OCI-LY7 (cell line): ENCODE results near the gene FOXP1. TPM values are rescaled to one million over a fixed set of nuclear protein-coding genes. Genes with fewer than 3 reads are reported as not detected.
A peak's percentile ranks its signal among the peaks of the same experiment; 100 is the strongest.

Source experiments
- BruUV-seq: library from RNA; stranded (reverse); fragments of 400-500 nt; replicated peaks from 2 replicates; lab custom pipeline; 2021; lab: Mats Ljungman, UMichigan
- CTCF ChIA-PET: fragments of 300-600 bp; sonication (Branson Sonifier 250); formaldehyde crosslinking; loops from one replicate; lab custom pipeline; 2022; ENCODE audit warnings: antibody characterized with exemption; ENCODE audit not compliant: unreplicated experiment; lab: Charles Lee
- POLR2A ChIA-PET: fragments of 300-600 bp; sonication (Branson Sonifier 250); formaldehyde crosslinking; loops from one replicate; lab custom pipeline; 2022; ENCODE audit warnings: antibody characterized with exemption; lab: Charles Lee
- DNase-seq: peaks from one replicate; pipeline ENCODE4 v3.0.0-alpha.2; 2015; ENCODE audit warnings: low spot score
- H2AFZ ChIP-seq: fragments of 200-600 bp; sonication (generic), shearing (Covaris generic); 2 replicates; pipeline ENCODE4 v1.6.1; 2014; ENCODE audit warnings: mild to moderate bottlenecking, antibody characterized with exemption, low read length, moderate library complexity
- H3K27ac ChIP-seq: fragments of 200-600 bp; sonication (generic); 2 replicates; pipeline ENCODE4 v1.5.1; 2014; ENCODE audit warnings: mixed run types, low read depth, mild to moderate bottlenecking, moderate library complexity, low read length, inconsistent platforms; ENCODE audit not compliant: poor library complexity, severe bottlenecking
- H3K36me3 ChIP-seq: fragments of 200-600 bp; sonication (generic); 2 replicates; pipeline ENCODE4 v1.6.1; 2014; ENCODE audit warnings: mild to moderate bottlenecking, antibody characterized with exemption, low read length, moderate library complexity, mixed read lengths; ENCODE audit not compliant: insufficient read depth
- H3K4me1 ChIP-seq: fragments of 200-600 bp; sonication (generic); 2 replicates; pipeline ENCODE4 v1.5.1; 2014; ENCODE audit warnings: mild to moderate bottlenecking, low read length; ENCODE audit not compliant: insufficient read depth, poor library complexity, severe bottlenecking
- H3K4me2 ChIP-seq: fragments of 200-600 bp; sonication (generic); 2 replicates; pipeline ENCODE4 v1.6.1; 2014; ENCODE audit warnings: mild to moderate bottlenecking, low read length
- H3K4me3 ChIP-seq: fragments of 200-600 bp; sonication (generic); 2 replicates; pipeline ENCODE4 v1.5.1; 2014; ENCODE audit warnings: mild to moderate bottlenecking, low read depth, low read length; ENCODE audit not compliant: poor library complexity, severe bottlenecking
- H3K79me2 ChIP-seq: fragments of 200-600 bp; sonication (generic); 2 replicates; pipeline ENCODE4 v1.6.1; 2016; ENCODE audit warnings: low read depth, mild to moderate bottlenecking, low read length, moderate library complexity, mixed read lengths; ENCODE audit not compliant: insufficient read depth
- H3K9me2 ChIP-seq: fragments of 200-600 bp; sonication (generic); 2 replicates; pipeline ENCODE4 v1.6.1; 2016; ENCODE audit warnings: mild to moderate bottlenecking, low read length, mixed read lengths; ENCODE audit not compliant: insufficient read depth
- H3K9me3 ChIP-seq: fragments of 200-600 bp; sonication (generic); 2 replicates; pipeline ENCODE4 v1.6.1; 2014; ENCODE audit warnings: mild to moderate bottlenecking, mixed run types, low read length, mixed read lengths
- H4K20me1 ChIP-seq: fragments of 200-600 bp; sonication (generic); 2 replicates; pipeline ENCODE4 v1.6.1; 2014; ENCODE audit warnings: mild to moderate bottlenecking, antibody characterized with exemption, low read length, moderate library complexity, mixed read lengths; ENCODE audit not compliant: insufficient read depth
- CTCF ChIP-seq: fragments of 200-600 bp; sonication (generic); conservative IDR thresholded peaks from 2 replicates; pipeline ENCODE4 v1.5.1; 2014; ENCODE audit warnings: mild to moderate bottlenecking, antibody characterized with exemption, low read length, moderate library complexity, mixed read lengths
- EZH2phosphoT487 ChIP-seq: fragments of 200-600 bp; sonication (generic); IDR thresholded peaks from 2 replicates; pipeline ENCODE4 v1.6.1; 2018; ENCODE audit warnings: low read depth, borderline replicate concordance, mild to moderate bottlenecking, mixed run types, antibody characterized with exemption, low read length, moderate library complexity, mixed read lengths
- intact Hi-C: fragments of 100-400 bp; cut with micrococcal nuclease; formaldehyde crosslinking; loops from one replicate; pipeline ENCODE4 v1.10.0; 2022; ENCODE audit not compliant: unreplicated experiment
- total RNA-seq, 2 experiments: library from RNA; depleted of rRNA in 1 of 2; stranded (reverse); fragments of >200 nt in 1 of 2; shearing (Covaris generic) in 1 of 2; gene quantifications; 2 replicates each; pipeline ENCODE4 v1.2.3, GENCODE V29; 2014 to 2022

FOXP1 gene
- total RNA-seq, 2 experiments from 2014 or later = 87.3 to 151 TPM

DNA sequence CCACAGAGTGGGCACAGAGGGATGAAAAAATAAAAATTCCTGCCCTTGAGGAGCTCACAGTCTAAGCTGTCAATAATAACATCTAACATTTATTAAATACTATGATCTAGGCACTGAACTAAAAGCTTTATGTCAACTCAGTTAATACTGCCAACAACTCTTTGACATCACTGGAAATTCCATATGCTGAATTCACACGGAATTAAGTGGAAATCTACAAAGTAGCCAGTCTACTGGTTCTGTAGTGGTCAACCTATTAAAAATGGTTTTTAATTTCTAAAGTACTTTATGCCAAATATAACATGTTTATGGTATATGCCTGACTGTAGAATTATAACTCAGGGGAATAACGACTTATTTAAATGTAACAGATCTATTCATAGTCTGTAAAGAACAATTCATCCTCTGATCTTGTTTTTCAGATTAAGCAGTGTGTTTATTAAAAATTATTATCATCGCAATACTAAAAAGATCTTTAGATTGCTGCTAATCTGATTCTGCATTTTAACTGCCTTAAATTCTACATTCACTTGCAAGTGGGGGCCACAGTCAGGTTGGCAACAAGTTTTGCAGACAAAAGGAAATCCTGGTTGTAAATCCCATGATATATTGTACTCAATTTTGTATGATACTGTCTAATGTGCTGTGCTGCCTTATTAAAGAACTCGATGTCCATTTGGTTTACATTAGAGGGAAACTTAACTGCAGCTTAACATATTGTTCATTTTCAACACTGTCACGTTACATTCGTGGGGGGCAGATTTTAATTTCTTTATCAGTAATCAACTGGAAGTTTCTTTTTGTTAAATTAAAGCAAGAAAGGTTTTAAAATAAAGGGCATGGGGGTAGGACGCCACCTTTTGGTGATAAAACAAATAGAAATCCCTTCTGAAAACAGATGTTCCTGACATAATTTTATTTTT lies 2.6 kb upstream of the FOXP1 start:
- Histone ChIP-seq H3K4me1 (peaks cover 38% of the 10 kb centered on the region), H3K36me3 (no peaks in the 10 kb centered on the region), H2AFZ (no peak overlapping the region), H3K9me3 (no peaks in the 10 kb centered on the region; the same call in 1 of the 2 replicates), H3K79me2 (peaks cover 36% of the 10 kb centered on the region), H3K4me2 (peak overlapping the region; percentile 92), H3K4me3 (peak overlapping the region; percentile 90), H3K27ac (peak overlapping the region; percentile 88), H3K9me2 (no peaks in the 10 kb centered on the region), H4K20me1 (no peaks in the 10 kb centered on the region)
- ChIA-PET CTCF (interaction anchor here (1.3 kb wide), 1 partner anchor 75 kb away, joined by 5 read pairs; no protein-coding TSS in a partner anchor), POLR2A (interaction anchor here (0.7 to 2.2 kb wide), 7 partner anchors 22 to 261 kb away, joined by 3 to 7 read pairs (median 4); no protein-coding TSS in a partner anchor)
- peak; percentile 57 for DNase-seq
- intact Hi-C loops = loop anchor here (1.0 to 5.0 kb wide), 7 partner anchors 67 to 579 kb away; no protein-coding TSS in a partner anchor
- BruUV-seq = no TSS peak
- TF ChIP-seq CTCF (peak; percentile 98), EZH2phosphoT487 (no peak)

DNA sequence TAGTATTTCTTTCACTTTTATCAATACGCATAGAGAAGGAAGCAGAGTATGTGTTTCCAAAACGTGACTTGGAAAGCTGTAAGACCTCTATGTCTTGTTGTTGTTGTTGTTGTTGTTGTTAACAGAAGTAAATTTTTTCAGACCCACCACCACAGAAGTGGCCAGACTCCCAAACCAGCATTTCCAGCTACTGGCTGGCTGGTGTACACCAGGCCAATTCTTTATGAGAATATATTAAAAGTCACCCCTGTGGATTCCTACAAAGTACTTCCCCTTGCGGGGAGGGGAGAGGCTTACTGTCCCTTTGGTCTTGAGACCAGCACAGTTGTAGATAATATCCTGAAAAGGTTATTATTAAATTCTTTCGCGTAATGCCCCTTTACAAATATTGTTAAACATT lies 1.6 kb upstream of the FOXP1 start:
- H3K36me3 ChIP-seq = no peaks in the 10 kb centered on the region
- intact Hi-C loops = loop anchor here (2.0 to 5.0 kb wide), 4 partner anchors 68 to 520 kb away; no protein-coding TSS in a partner anchor
- no peaks in the 10 kb centered on the region; the same call in 1 of the 2 replicates for H3K9me3 ChIP-seq
- H3K4me1 ChIP-seq = peaks cover 35% of the 10 kb centered on the region
- POLR2A ChIA-PET = interaction anchor here (0.6 to 2.2 kb wide), 8 partner anchors 30 to 500 kb away, joined by 3 to 7 read pairs (median 4); no protein-coding TSS in a partner anchor
- DNase-seq = peak; percentile 60
- H4K20me1 ChIP-seq = no peaks in the 10 kb centered on the region
- CTCF ChIA-PET = interaction anchor here (1.3 kb wide), 1 partner anchor 74 kb away, joined by 5 read pairs; no protein-coding TSS in a partner anchor
- no peaks in the 10 kb centered on the region for H3K9me2 ChIP-seq
- TF ChIP-seq EZH2phosphoT487 (no peak), CTCF (0 out of 2 replicates have a peak, but pooled peaks have one; percentile 14)
- TSS peak; percentile 21 for BruUV-seq
- peak overlapping the region; percentile 90 for H3K4me3 ChIP-seq
- H3K27ac ChIP-seq = peak overlapping the region; percentile 88
- H3K4me2 ChIP-seq = peak overlapping the region; percentile 92
- H2AFZ ChIP-seq = peak overlapping the region; percentile 56
- H3K79me2 ChIP-seq = peaks cover 46% of the 10 kb centered on the region
